Activated CD4-positive, alpha-beta memory T cell treated with anti-CD3 and anti-CD28 coated beads for 36 hours (primary cell): ENCODE measurements around the gene SH3PXD2B. TPM values are rescaled to one million over a fixed set of nuclear protein-coding genes. Genes with fewer than 3 reads are reported as not detected.

Experiments used
- CTCF ChIA-PET: fragments of 350-600 bp; sonication (Branson Sonifier 250); formaldehyde crosslinking; loops from one replicate; lab custom pipeline; 2021; ENCODE audit warnings: antibody characterized with exemption, inconsistent platforms; lab: Charles Lee
- POLR2A ChIA-PET: fragments of 350-600 bp; sonication (Branson Sonifier 250); formaldehyde crosslinking; loops from one replicate; lab custom pipeline; 2021; ENCODE audit warnings: antibody characterized with exemption; lab: Charles Lee
- DNase-seq: peaks from one replicate; pipeline ENCODE4 v3.0.0-alpha.2; 2020
- H3K27ac Mint-ChIP-seq: one replicate; pipeline ENCODE4 v1.8.0; 2021; ENCODE audit warnings: mixed read lengths
- H3K27me3 Mint-ChIP-seq: one replicate; pipeline ENCODE4 v1.8.0; 2021; ENCODE audit warnings: mixed read lengths
- H3K36me3 Mint-ChIP-seq: one replicate; pipeline ENCODE4 v1.8.0; 2021; ENCODE audit warnings: mixed read lengths
- H3K4me1 Mint-ChIP-seq: one replicate; pipeline ENCODE4 v1.8.0; 2021; ENCODE audit warnings: low read depth, mixed read lengths
- H3K4me3 Mint-ChIP-seq: one replicate; pipeline ENCODE4 v1.8.0; 2021; ENCODE audit warnings: mild to moderate bottlenecking, mixed read lengths
- H3K9me3 Mint-ChIP-seq: one replicate; pipeline ENCODE4 v1.8.0; 2021; ENCODE audit warnings: mixed read lengths
- intact Hi-C: fragments of 100-400 bp; cut with micrococcal nuclease; formaldehyde crosslinking; loops from one replicate; pipeline ENCODE4 v1.15.1; 2023
- total RNA-seq, 2 experiments: library from RNA; stranded (reverse); gene quantifications; one replicate each; pipeline ENCODE4 v1.2.3, GENCODE V29; 2021

The SH3PXD2B gene
- total RNA-seq, 2 experiments from 2014 or later: 0.99 to 1.1 TPM

DNA sequence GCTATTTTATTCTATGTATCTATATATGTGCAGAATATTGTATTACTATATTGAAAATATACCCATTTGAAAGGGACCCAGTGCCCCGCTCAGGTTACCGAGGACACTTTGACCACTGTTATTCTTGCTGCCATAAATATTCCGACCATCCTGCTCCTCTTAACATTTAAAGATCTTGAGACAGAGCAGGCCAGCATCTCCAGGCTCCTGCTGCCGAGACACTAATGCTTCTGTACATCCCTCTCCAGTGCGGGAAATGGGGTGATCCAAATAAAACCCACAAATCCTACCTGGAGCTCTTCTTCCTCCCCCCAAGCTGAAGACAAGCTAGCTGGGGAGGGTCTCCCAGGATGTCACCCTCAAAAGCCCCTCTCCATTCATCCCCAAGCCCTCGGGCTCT, 3.9 kb downstream of the SH3PXD2B start:
- intact Hi-C loops: loop anchor here (2.0 kb wide), 1 partner anchor 38 kb away; no protein-coding TSS in a partner anchor
- ChIA-PET CTCF (interaction anchor here (1.2 to 3.7 kb wide), 12 partner anchors 8 to 260 kb away, joined by 3 to 41 read pairs (median 6); no protein-coding TSS in a partner anchor), POLR2A (no interaction called here)
- DNase-seq: no peak
- H3K27me3 Mint-ChIP-seq: peaks cover 42% of the 10 kb centered on the region
- no peak overlapping the region for H3K4me3 Mint-ChIP-seq
- no peak overlapping the region for H3K27ac Mint-ChIP-seq
- no peaks in the 10 kb centered on the region for H3K36me3 Mint-ChIP-seq
- peaks cover 15% of the 10 kb centered on the region for H3K4me1 Mint-ChIP-seq
- H3K9me3 Mint-ChIP-seq: no peaks in the 10 kb centered on the region

DNA sequence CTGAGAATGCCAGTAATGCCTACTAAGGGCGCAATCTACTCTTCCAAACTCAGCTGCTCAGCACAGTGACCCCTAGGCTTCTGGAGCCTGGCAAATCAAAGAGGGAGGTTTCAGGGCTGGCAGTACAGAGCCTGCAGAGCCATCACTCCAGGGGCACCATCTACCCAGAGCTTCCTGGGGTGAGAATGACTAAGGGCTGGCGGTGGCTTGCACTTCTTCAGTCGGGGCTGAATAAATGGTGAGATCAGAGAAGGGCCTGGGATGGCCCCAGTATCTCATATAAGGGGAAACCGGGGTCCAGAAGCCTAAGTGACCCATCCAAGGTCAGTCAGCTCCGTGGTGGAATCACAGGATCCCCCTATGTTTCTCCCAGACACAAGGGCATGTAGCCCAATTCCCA, 5.3 kb downstream of the SH3PXD2B start:
- H3K9me3 Mint-ChIP-seq: no peaks in the 10 kb centered on the region
- intact Hi-C loops: no loop called here
- ChIA-PET CTCF (interaction anchor here (0.8 kb wide), 1 partner anchor 34 kb away, joined by 3 read pairs; no protein-coding TSS in a partner anchor), POLR2A (no interaction called here)
- peaks cover 14% of the 10 kb centered on the region for H3K4me1 Mint-ChIP-seq
- no peaks in the 10 kb centered on the region for H3K36me3 Mint-ChIP-seq
- H3K4me3 Mint-ChIP-seq: no peak overlapping the region
- no peak for DNase-seq
- peaks cover 43% of the 10 kb centered on the region for H3K27me3 Mint-ChIP-seq
- H3K27ac Mint-ChIP-seq: no peak overlapping the region

DNA sequence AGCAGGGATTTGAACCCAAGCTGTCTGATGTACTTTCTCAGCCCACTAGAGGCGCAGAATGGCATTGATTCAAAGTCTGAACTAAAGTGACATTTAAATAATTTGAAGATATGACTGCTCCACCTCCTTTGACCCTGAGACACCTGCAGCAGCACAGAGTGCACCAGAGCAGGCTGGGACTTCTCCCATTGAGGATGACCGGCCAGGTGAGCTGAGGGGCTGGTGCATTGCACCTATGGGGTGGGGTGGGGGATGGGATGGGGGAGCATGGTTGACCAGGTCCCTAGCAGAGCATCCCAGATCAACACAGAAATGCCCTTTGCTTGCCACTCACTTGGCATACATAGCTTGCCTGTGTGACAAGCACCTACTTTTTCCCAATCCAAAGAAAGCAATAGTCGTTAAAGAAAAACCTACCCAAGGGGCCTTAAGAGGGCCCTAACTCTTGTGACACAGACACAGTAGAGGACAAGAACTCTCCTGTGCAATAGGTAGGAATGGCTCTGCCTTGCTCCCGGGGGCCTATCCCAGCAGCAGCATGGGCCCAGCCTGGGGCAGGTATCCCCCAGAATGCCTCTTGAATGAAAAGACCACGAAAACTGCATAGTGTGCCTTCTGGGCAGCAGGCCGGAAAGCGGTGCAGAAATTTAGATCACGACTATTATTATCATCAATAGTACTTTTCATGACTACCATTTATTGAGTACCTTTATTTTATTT, 6.5 kb downstream of the SH3PXD2B start:
- no peak overlapping the region for H3K4me3 Mint-ChIP-seq
- peaks cover 39% of the 10 kb centered on the region for H3K27me3 Mint-ChIP-seq
- H3K4me1 Mint-ChIP-seq: peaks cover 17% of the 10 kb centered on the region
- CTCF ChIA-PET: interaction anchor here (1.0 to 1.2 kb wide), 2 partner anchors 154 to 250 kb away, joined by 3 to 4 read pairs; no protein-coding TSS in a partner anchor
- POLR2A ChIA-PET: interaction anchor here (0.6 kb wide), 1 partner anchor 242 kb away, joined by 5 read pairs; no protein-coding TSS in a partner anchor
- H3K9me3 Mint-ChIP-seq: no peaks in the 10 kb centered on the region
- no peaks in the 10 kb centered on the region for H3K36me3 Mint-ChIP-seq
- H3K27ac Mint-ChIP-seq: no peak overlapping the region
- DNase-seq: no peak
- intact Hi-C loops: no loop called here

DNA sequence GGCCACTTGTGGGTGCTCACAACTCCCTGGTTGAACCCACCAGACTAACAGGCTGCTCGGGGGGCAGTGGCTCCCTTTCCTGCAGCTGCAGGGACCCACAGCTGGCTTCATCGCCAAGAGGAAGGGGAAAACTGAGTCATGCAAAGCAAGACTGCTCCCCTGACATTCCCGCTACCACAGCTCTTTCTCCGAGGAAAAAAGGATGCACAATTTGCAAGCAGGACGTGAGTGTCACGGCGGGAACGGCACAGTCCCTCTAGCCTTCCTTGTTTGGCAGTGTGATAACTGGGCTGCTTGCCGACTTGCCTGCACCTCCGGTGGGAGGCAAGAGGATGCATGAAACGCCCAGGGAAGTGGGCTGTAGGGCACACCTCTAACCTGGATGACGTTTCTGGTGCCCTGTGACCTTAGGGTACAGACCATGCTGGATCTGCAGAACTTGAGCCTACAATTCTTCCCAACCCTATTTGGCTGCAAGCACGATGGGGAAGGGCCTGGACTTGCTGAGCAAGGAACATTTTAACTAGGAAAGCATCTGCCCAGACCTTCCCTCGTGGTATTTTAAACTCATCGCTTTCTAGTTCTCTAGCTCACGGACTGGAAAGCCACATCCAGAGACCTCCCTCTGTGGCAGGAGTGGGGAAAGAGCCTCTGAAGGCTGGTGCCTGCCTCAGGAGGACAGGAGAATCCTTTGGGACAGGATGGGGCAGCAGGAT, 7.8 kb downstream of the SH3PXD2B start:
- CTCF ChIA-PET: interaction anchor here (0.6 to 3.1 kb wide), 2 partner anchors 14 to 196 kb away, joined by 3 to 14 read pairs; no protein-coding TSS in a partner anchor
- H3K27ac Mint-ChIP-seq: no peak overlapping the region
- H3K27me3 Mint-ChIP-seq: peaks cover 35% of the 10 kb centered on the region
- no peak overlapping the region for H3K4me3 Mint-ChIP-seq
- H3K36me3 Mint-ChIP-seq: no peaks in the 10 kb centered on the region
- no peaks in the 10 kb centered on the region for H3K9me3 Mint-ChIP-seq
- no peak for DNase-seq
- POLR2A ChIA-PET: no interaction called here
- intact Hi-C loops: no loop called here
- H3K4me1 Mint-ChIP-seq: peaks cover 17% of the 10 kb centered on the region

DNA sequence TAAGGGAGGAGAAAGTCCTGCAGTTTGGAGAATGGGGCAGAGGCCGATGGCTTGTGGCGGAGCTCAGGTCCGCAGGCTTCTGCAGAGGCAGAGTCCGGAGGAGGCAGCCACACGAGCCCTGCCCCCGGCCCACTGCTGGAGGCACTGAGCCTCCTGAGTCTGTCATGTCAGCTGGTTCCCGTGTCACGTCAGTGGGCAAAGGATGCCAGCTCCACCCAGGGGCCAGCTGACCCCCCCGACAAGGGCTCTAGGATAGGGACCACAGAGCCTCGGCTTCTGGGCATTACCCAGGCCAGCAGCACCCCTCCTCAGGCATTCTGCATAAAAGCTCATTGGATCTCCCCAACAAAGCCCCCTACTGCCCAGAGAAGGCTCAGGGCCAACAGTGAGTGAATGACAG, 8.5 kb downstream of the SH3PXD2B start:
- Mint-ChIP-seq H3K36me3 (no peaks in the 10 kb centered on the region), H3K4me3 (no peak overlapping the region), H3K9me3 (no peaks in the 10 kb centered on the region), H3K4me1 (peaks cover 14% of the 10 kb centered on the region), H3K27ac (no peak overlapping the region), H3K27me3 (peaks cover 29% of the 10 kb centered on the region)
- ChIA-PET CTCF (interaction anchor here (0.6 to 3.1 kb wide), 2 partner anchors 15 to 196 kb away, joined by 3 to 14 read pairs; no protein-coding TSS in a partner anchor), POLR2A (no interaction called here)
- DNase-seq: no peak
- intact Hi-C loops: no loop called here

DNA sequence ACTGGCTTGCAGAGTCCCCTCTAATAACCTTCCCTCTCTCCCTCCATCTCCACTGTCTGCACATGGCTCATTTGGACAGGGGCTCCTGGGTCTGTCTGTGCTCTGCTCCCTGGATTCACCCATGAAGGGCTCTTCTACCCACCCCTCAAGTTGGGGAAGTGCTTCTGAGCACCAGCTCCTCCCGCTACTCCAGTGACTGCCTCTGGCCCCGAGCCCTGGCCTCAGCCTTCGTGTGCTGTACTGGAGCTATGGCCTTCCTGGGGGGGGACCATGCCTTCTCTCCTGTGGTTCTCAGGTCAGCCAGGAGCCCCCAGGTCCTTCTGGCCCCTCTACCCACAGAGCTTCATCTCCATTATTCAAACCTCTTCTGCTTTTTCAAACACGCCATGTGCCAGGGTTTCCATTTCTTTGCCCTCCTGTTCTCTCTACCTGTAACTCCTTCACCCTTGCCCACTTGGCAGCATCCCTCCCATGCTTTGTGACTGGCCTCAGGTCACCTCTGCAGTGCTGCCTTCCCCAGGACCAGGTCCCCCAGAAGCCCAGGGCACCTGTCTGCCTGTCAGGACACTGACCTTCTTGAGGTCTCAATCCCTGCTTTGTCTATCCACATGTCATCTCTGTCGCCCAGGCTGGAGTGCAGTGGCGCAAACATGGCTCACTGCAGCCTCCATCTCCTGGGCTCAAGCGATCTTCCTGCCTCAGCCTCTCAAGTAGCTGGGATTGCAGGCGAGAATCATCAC, 9.5 kb downstream of the SH3PXD2B start:
- DNase-seq: no peak
- no peaks in the 10 kb centered on the region for H3K36me3 Mint-ChIP-seq
- H3K27ac Mint-ChIP-seq: no peak overlapping the region
- peaks cover 14% of the 10 kb centered on the region for H3K4me1 Mint-ChIP-seq
- no peak overlapping the region for H3K4me3 Mint-ChIP-seq
- no peaks in the 10 kb centered on the region for H3K9me3 Mint-ChIP-seq
- intact Hi-C loops: no loop called here
- POLR2A ChIA-PET: no interaction called here
- CTCF ChIA-PET: interaction anchor here (0.6 to 3.1 kb wide), 2 partner anchors 16 to 847 kb away, joined by 3 to 14 read pairs; no protein-coding TSS in a partner anchor
- peaks cover 27% of the 10 kb centered on the region for H3K27me3 Mint-ChIP-seq

DNA sequence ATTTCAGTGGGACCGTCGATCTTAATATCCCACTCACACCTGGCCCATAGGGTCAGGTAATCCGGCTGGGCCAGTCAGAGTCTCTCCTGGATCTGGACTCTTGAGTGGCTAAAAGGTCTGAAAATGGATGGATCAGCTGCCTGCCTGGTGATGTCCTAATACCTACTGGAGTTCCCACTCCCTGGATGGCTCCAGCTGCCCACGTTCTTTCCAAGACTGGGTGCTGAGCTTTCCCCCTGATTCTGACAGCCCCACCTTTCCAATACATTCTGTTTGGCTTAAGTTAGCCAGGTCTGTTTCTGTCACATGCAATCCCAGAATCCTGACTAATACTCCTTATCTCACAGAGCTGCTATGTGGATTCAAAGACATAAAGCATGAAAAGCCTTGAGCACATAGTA, 10.2 kb downstream of the SH3PXD2B start:
- H3K4me1 Mint-ChIP-seq: peaks cover 14% of the 10 kb centered on the region
- ChIA-PET CTCF (interaction anchor here (0.6 to 3.5 kb wide), 3 partner anchors 8 to 848 kb away, joined by 3 to 17 read pairs (median 14); no protein-coding TSS in a partner anchor), POLR2A (no interaction called here)
- H3K27ac Mint-ChIP-seq: no peak overlapping the region
- H3K9me3 Mint-ChIP-seq: no peaks in the 10 kb centered on the region
- intact Hi-C loops: no loop called here
- no peak overlapping the region for H3K4me3 Mint-ChIP-seq
- H3K27me3 Mint-ChIP-seq: peaks cover 22% of the 10 kb centered on the region
- no peaks in the 10 kb centered on the region for H3K36me3 Mint-ChIP-seq
- no peak for DNase-seq

DNA sequence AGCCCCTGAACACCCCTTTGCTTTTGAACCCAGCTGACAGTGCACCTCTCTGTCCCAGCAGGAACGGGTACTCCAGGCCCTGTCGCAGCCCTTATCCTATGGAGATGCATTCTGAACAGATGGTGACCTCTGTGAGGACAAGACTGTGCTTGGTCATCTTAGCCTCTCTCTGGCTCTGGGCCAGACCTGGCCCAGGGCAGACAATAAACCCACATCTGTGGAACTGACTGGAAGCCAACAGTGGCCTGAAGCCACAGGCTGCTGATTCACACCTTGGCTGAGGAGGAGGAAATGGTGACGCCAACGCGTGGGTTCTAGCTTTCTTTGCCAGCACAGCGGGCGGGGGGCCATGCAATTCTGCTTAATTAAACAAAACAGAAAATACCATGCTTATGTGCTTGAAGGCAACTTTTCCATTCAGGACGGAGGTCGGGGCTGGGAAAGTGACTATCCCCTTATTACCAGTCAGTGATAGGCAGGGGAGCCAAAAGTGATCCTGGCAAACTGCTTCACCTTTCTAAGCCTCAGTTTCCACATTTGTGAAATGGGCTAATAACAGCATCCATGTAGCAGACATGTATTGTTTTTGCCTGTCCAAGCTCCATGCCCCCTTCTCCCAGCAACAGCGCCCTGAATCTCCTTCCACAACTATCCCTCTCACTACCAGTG, 10.8 kb downstream of the SH3PXD2B start:
- peak; percentile 88 for DNase-seq
- H3K27ac Mint-ChIP-seq: no peak overlapping the region
- H3K4me1 Mint-ChIP-seq: peaks cover 14% of the 10 kb centered on the region
- no peaks in the 10 kb centered on the region for H3K9me3 Mint-ChIP-seq
- peaks cover 22% of the 10 kb centered on the region for H3K27me3 Mint-ChIP-seq
- H3K4me3 Mint-ChIP-seq: no peak overlapping the region
- ChIA-PET CTCF (interaction anchor here (3.1 to 3.5 kb wide), 2 partner anchors 8 to 17 kb away, joined by 14 to 17 read pairs; no protein-coding TSS in a partner anchor), POLR2A (no interaction called here)
- intact Hi-C loops: loop anchor here (1.0 kb wide), 1 partner anchor 31 kb away; no protein-coding TSS in a partner anchor
- H3K36me3 Mint-ChIP-seq: no peaks in the 10 kb centered on the region

DNA sequence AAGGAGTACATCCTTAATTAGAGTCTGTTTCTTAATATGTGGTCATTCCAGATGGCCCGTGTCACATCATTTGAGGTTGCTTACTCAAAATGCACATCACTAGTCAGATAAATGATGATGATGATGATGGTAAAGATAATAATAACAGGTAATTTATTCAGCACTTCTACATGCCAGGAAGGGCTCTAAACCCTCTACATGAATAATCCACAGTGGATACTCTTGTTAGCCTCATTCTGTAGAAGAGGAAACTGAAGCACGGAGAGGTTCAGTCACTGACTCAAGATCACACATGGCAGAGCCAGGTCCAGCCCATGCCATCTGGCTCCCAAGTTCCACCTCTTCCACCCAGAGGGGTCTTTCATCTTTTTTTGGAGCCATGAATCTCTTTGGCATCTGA, 11.7 kb downstream of the SH3PXD2B start:
- ChIA-PET POLR2A (no interaction called here), CTCF (interaction anchor here (3.5 kb wide), 1 partner anchor 9 kb away, joined by 17 read pairs; no protein-coding TSS in a partner anchor)
- peaks cover 21% of the 10 kb centered on the region for H3K27me3 Mint-ChIP-seq
- H3K27ac Mint-ChIP-seq: no peak overlapping the region
- H3K36me3 Mint-ChIP-seq: no peaks in the 10 kb centered on the region
- no peaks in the 10 kb centered on the region for H3K9me3 Mint-ChIP-seq
- DNase-seq: no peak
- H3K4me3 Mint-ChIP-seq: no peak overlapping the region
- peaks cover 14% of the 10 kb centered on the region for H3K4me1 Mint-ChIP-seq
- intact Hi-C loops: no loop called here

DNA sequence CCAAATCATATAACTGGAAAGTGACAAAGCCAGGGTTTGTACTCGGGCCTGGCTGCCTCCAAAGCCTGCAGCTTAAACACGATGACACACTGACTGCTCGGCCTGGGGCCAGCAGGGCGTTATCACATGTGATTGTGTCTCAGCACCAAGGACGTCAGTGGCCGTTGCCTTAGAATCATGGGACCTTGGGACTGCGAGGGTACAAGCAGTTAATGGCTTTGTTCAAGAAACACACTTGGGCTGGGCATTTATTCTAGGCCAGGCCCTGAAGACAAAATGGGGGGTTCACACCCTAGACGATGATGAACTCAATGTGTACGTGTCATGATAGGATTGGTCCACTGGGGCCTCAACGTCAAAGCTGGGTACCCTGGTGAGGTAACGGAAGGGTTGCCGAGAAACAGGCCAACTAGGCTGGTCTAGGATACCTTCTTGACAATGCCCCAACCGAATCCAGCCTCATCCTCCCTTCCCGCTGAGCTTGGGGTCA, 13.0 kb downstream of the SH3PXD2B start:
- POLR2A ChIA-PET: no interaction called here
- no peak overlapping the region for H3K4me3 Mint-ChIP-seq
- H3K4me1 Mint-ChIP-seq: peaks cover 14% of the 10 kb centered on the region
- H3K9me3 Mint-ChIP-seq: no peaks in the 10 kb centered on the region
- intact Hi-C loops: no loop called here
- DNase-seq: no peak
- H3K36me3 Mint-ChIP-seq: no peaks in the 10 kb centered on the region
- CTCF ChIA-PET: interaction anchor here (3.5 kb wide), 1 partner anchor 11 kb away, joined by 17 read pairs; no protein-coding TSS in a partner anchor
- peaks cover 16% of the 10 kb centered on the region for H3K27me3 Mint-ChIP-seq
- H3K27ac Mint-ChIP-seq: no peak overlapping the region

DNA sequence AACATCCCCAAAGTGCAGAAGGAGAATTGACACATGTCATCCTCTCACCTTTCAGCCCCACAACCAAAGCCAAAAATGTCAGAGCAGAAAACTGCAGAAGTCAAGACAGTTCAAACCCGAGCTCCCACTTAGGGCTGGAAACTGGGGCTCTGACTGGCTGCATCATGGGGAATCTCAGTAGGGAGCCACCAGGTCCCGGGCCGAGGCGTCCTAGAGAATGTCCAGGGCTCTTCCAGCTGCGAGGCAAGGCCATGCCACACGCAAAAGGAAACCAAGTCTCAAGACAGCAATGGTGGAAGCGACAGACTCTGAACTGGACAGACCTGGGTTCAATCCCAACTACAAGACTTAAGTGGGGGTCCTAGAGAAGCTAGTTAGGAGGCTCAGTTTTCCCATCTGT, 13.8 kb downstream of the SH3PXD2B start:
- Mint-ChIP-seq H3K27ac (no peak overlapping the region), H3K36me3 (no peaks in the 10 kb centered on the region), H3K4me1 (peaks cover 14% of the 10 kb centered on the region), H3K4me3 (no peak overlapping the region), H3K27me3 (peaks cover 12% of the 10 kb centered on the region), H3K9me3 (no peaks in the 10 kb centered on the region)
- no peak for DNase-seq
- ChIA-PET POLR2A (no interaction called here), CTCF (interaction anchor here (3.5 to 4.2 kb wide), 2 partner anchors 11 kb away, joined by 17 to 33 read pairs; no protein-coding TSS in a partner anchor)
- intact Hi-C loops: no loop called here
